HepG2 (cell line): ENCODE results near the gene RNF150. TPM values are rescaled to one million over a fixed set of nuclear protein-coding genes. Genes with fewer than 3 reads are reported as not detected.

Source experiments
- ATAC-seq: fragments of 200-7000 bp; cut with Tn5 transposase; 3 replicates; pipeline ENCODE4 v1.9.1; 2020; ENCODE audit warnings: mild to moderate bottlenecking, moderate library complexity
- BruUV-seq: library from RNA; stranded (reverse); fragments of 400-500 nt; replicated peaks from 2 replicates; lab custom pipeline; 2021; lab: Mats Ljungman, UMichigan
- CTCF ChIA-PET: fragments of 300-600 bp; formaldehyde crosslinking; extraction: SDS; loops from one replicate; lab custom pipeline; 2021; ENCODE audit warnings: low total read pairs, inconsistent platforms, low intra/inter-chr PET ratio; lab: Yijun Ruan, JAX
- POLR2A ChIA-PET: fragments of 350-600 bp; sonication (Branson Sonifier 250); formaldehyde crosslinking; loops from one replicate; lab custom pipeline; 2020; ENCODE audit warnings: antibody characterized with exemption, inconsistent platforms; lab: Yijun Ruan, JAX
- DNase-seq: peaks from one replicate; pipeline ENCODE4 v3.0.0-alpha.2; 2015; ENCODE audit warnings: low spot score
- FAIRE-seq: peaks from 3 replicates; lab custom pipeline; 2011; peaks lifted over from hg19 to GRCh38; lab: Jason Lieb, UNC
- H2AFZ ChIP-seq: one replicate; pipeline ENCODE4 v1.6.1; 2011; ENCODE audit warnings: low read length, inconsistent platforms
- H3K27ac ChIP-seq: fragments of 300-600 bp; 3 replicates; pipeline ENCODE4 v1.8.0; 2011; ENCODE audit warnings: mixed run types, mild to moderate bottlenecking, mixed read lengths, low read length, inconsistent platforms; ENCODE audit not compliant: insufficient read depth; ENCODE audit errors: extremely low read length
- H3K27me3 ChIP-seq, 2 experiments: fragments of 200-600 bp in 1 of 2; 2 replicates in 1 of 2; 3 replicates in 1 of 2; pipeline versions ENCODE4 v1.6.0 to v1.8.0; 2011; ENCODE audit warnings: low read length in 2 of 2, mild to moderate bottlenecking in 2 of 2, moderate library complexity in 2 of 2, inconsistent platforms in 1 of 2; ENCODE audit not compliant: insufficient read depth in 2 of 2, control insufficient read depth in 1 of 2
- H3K36me3 ChIP-seq, 2 experiments: fragments of 200-600 bp in 1 of 2; replicated peaks in 1 of 2; 2 replicates in 1 of 2; 3 replicates in 1 of 2; pipeline versions ENCODE4 v1.5.1 to v1.8.0; 2011; ENCODE audit warnings: low read length in 2 of 2, inconsistent platforms in 1 of 2; ENCODE audit not compliant: insufficient read depth in 2 of 2, control insufficient read depth in 1 of 2
- H3K4me1 ChIP-seq: 2 replicates; pipeline ENCODE4 v1.5.1; 2012; ENCODE audit warnings: low read length, inconsistent platforms; ENCODE audit not compliant: insufficient read depth
- H3K4me2 ChIP-seq: 2 replicates; pipeline ENCODE4 v1.6.0; 2011; ENCODE audit warnings: low read depth, low read length, inconsistent platforms
- H3K4me3 ChIP-seq, 3 experiments: fragments of 200-600 bp in 1 of 3; sonication (generic), shearing (Covaris generic) in 1 of 3; replicated peaks in 1 of 3; 2 replicates each; pipeline ENCODE4 v1.5.1; 2011 to 2016; ENCODE audit warnings: low read length in 3 of 3, inconsistent platforms in 2 of 3, low read depth in 2 of 3, mild to moderate bottlenecking in 2 of 3, control low read depth in 1 of 3, mixed read lengths in 1 of 3; ENCODE audit not compliant: insufficient read depth in 1 of 3
- H3K79me2 ChIP-seq: one replicate; pipeline ENCODE4 v1.6.1; 2011; ENCODE audit warnings: low read length, inconsistent platforms; ENCODE audit not compliant: insufficient read depth
- H3K9ac ChIP-seq: 2 replicates; pipeline ENCODE4 v1.6.0; 2011; ENCODE audit warnings: mild to moderate bottlenecking, low read depth, low read length, inconsistent platforms; ENCODE audit not compliant: insufficient read depth
- H3K9me3 ChIP-seq: 2 replicates; pipeline ENCODE4 v1.5.1; 2012; ENCODE audit warnings: mild to moderate bottlenecking, low read length
- H4K20me1 ChIP-seq: 2 replicates; pipeline ENCODE4 v1.6.0; 2011; ENCODE audit warnings: inconsistent platforms, mild to moderate bottlenecking, low read length, moderate library complexity; ENCODE audit not compliant: insufficient read depth
- ATF2 ChIP-seq: sonication (generic); formaldehyde crosslinking; IDR thresholded peaks from 2 replicates; pipeline ENCODE4 v1.4.0; 2020; ENCODE audit warnings: missing genetic modification reagents
- ELF3 ChIP-seq: IDR thresholded peaks from 2 replicates; pipeline ENCODE4 v1.6.1; 2016; ENCODE audit warnings: missing genetic modification reagents, missing compliant biosample characterization
- HOXD1 ChIP-seq: sonication (generic); formaldehyde crosslinking; IDR thresholded peaks from 2 replicates; pipeline ENCODE4 v1.5.0; 2020; ENCODE audit warnings: missing genetic modification reagents
- MNT ChIP-seq: fragments of 450-650 bp; IDR thresholded peaks from 2 replicates; pipeline ENCODE4 v1.6.1; 2016
- NR2F6 ChIP-seq, 2 experiments: IDR thresholded peaks; 2 replicates each; pipeline ENCODE4 v1.6.1; 2016; ENCODE audit warnings: antibody characterized with exemption in 1 of 2, mild to moderate bottlenecking in 1 of 2
- SRSF1 ChIP-seq: fragments of 200-400 bp; formaldehyde crosslinking; optimal IDR thresholded peaks from 2 replicates; pipeline ENCODE3; 2017; ENCODE audit warnings: mild to moderate bottlenecking, low read depth, low read length, moderate library complexity
- TFAP4 ChIP-seq: sonication (generic); IDR thresholded peaks from 2 replicates; pipeline ENCODE4 v1.6.1; 2016; ENCODE audit warnings: low read depth, borderline replicate concordance
- ZC3H4 ChIP-seq: sonication (generic); formaldehyde crosslinking; IDR thresholded peaks from 2 replicates; pipeline ENCODE4 v1.4.0; 2020; ENCODE audit warnings: missing genetic modification reagents, borderline replicate concordance
- ZFY ChIP-seq: sonication (generic); formaldehyde crosslinking; IDR thresholded peaks from 2 replicates; pipeline ENCODE4 v1.4.0; 2020; ENCODE audit warnings: missing genetic modification reagents
- ZNF510 ChIP-seq: sonication (generic); formaldehyde crosslinking; IDR thresholded peaks from 2 replicates; pipeline ENCODE4 v1.4.0; 2020; ENCODE audit warnings: low read depth, mild to moderate bottlenecking, missing genetic modification reagents
- WGBS: methylation state at CpG from one replicate; pipeline ENCODE4 v1.1.6; 2017; ENCODE audit warnings: low lambda C conversion rate; 5-methylcytosine and 5-hydroxymethylcytosine counted together
- in situ Hi-C: cut with HindIII; loops from 2 replicates; pipeline ENCODE4 v1.10.0; 2017; ENCODE audit warnings: low pct_unique_long_range_greater_than_20kb; ENCODE audit not compliant: extremely low pct_ligation_motif_present
- intact Hi-C: fragments of 100-400 bp; cut with micrococcal nuclease; formaldehyde crosslinking; loops from one replicate; pipeline ENCODE4 v1.10.0; 2022; ENCODE audit not compliant: unreplicated experiment
- polyA plus RNA-seq, 8 experiments: library from polyadenylated mRNA; depleted of rRNA in 3 of 8; stranded (reverse) in 7 of 8; unstranded in 1 of 8; fragments of >200 nt; fragmentation: Illumina TruSeq in 4 of 8; extraction: Trizol in 4 of 8; gene quantifications; 2 replicates each; pipeline versions ENCODE4 v1.2.1 to v1.2.3, GENCODE V29; 2011 to 2016; ENCODE audit warnings: low read depth in 4 of 8, missing spikeins in 1 of 8, mixed read lengths in 1 of 8; ENCODE audit not compliant: insufficient read depth in 1 of 8
- total RNA-seq, 5 experiments: library from RNA; depleted of rRNA; stranded (reverse); fragments of >200 nt; fragmentation: Illumina TruSeq; extraction: Trizol; gene quantifications; 2 replicates each; pipeline ENCODE4 v1.2.3, GENCODE V29; 2016; ENCODE audit warnings: low read depth in 1 of 5

Gene RNF150
- total and polyA plus RNA-seq, 2 of the 13 experiments (the other 11 are each of a cell fraction or from before 2014, with no cell fraction given) = 0.02 to 0.03 TPM

GRCh38 chr4:141174457-141174856 lies 41.2 kb upstream of the RNF150 start (continued):
- TF ChIP-seq ATF2 (CRISPR knock-in tag) = no peak
- TF ChIP-seq NR2F6 (IDR thresholded peaks at IDR 0.05) = no peak
- TF ChIP-seq NR2F6 (CRISPR knock-in tag; IDR thresholded peaks at IDR 0.05) = no peak
- TF ChIP-seq ZFY = no peak
- TF ChIP-seq ELF3 = no peak

- WGBS = 0% methylated on average over 3 of the region's 3 CpGs
- CTCF ChIA-PET = no interaction called here
- Histone ChIP-seq H3K36me3 (no peaks in the 10 kb centered on the region), H4K20me1 (no peaks in the 10 kb centered on the region), H3K4me1 (no peaks in the 10 kb centered on the region), H3K4me3 (no peak overlapping the region), H3K9ac (no peak overlapping the region), H3K4me2 (no peak overlapping the region), H3K79me2 (no peaks in the 10 kb centered on the region), H2AFZ (no peak overlapping the region), H3K27me3 (no peaks in the 10 kb centered on the region), H3K27ac (no peak overlapping the region), H3K9me3 (no peaks in the 10 kb centered on the region)
- no peak for ATAC-seq
- FAIRE-seq = no peak
- no TSS peak for BruUV-seq
- no peak for DNase-seq
- intact Hi-C loops = no loop called here
- TF ChIP-seq SRSF1 (no peak), TFAP4 (no peak), MNT (no peak), ZC3H4 (no peak), ZNF510 (no peak), HOXD1 (CRISPR knock-in tag) (no peak)
- in situ Hi-C loops = loop anchor here (25.0 kb wide), 1 partner anchor 1667 kb away; the partner anchor contains the start of gene INPP4B
- POLR2A ChIA-PET = no interaction called here
Observed at GRCh38 chr4:141170671-141171070, 37.4 kb upstream of the RNF150 start.
